Ectodermal cell (in vitro differentiated cells): Measurements from ENCODE around the gene MAOA.
"Not testable (repeated sequence)": the region's sequence is repeated elsewhere in the genome, so short reads cannot be mapped to it uniquely, and the experiment has no call there.

Source experiments
- H3K27ac ChIP-seq: 2 replicates; pipeline ENCODE4 v1.7.0; 2013; ENCODE audit warnings: mild to moderate bottlenecking, low read depth, low read length; ENCODE audit not compliant: insufficient read depth, poor library complexity, severe bottlenecking
- H3K27me3 ChIP-seq: 2 replicates; pipeline ENCODE4 v1.7.0; 2013; ENCODE audit warnings: mild to moderate bottlenecking, low read length; ENCODE audit not compliant: insufficient read depth, control insufficient read depth, poor library complexity, severe bottlenecking
- H3K36me3 ChIP-seq: one replicate; pipeline ENCODE4 v1.7.0; 2013; ENCODE audit warnings: low read length; ENCODE audit not compliant: control insufficient read depth, insufficient read depth
- H3K4me1 ChIP-seq: one replicate; pipeline ENCODE4 v1.7.0; 2013; ENCODE audit warnings: low read length; ENCODE audit not compliant: control insufficient read depth, insufficient read depth
- H3K4me3 ChIP-seq: 2 replicates; pipeline ENCODE4 v1.7.0; 2013; ENCODE audit warnings: low read depth, low read length, control low read depth; ENCODE audit not compliant: insufficient read depth
- H3K9me3 ChIP-seq: 2 replicates; pipeline ENCODE4 v1.7.0; 2013; ENCODE audit warnings: mild to moderate bottlenecking, low read length, moderate library complexity; ENCODE audit not compliant: control insufficient read depth
- WGBS, 2 experiments: methylation state at CpG; one replicate each; pipeline ENCODE4 v1.1.7; 2013; ENCODE audit warnings: missing lambda C conversion rate in 2 of 2; 5-methylcytosine and 5-hydroxymethylcytosine counted together

MAOA gene

GRCh38 chrX:43661521-43662240, 5.6 kb downstream of the MAOA start:
- H3K36me3 ChIP-seq = no peaks in the 10 kb centered on the region
- H3K27ac ChIP-seq = no peak overlapping the region
- H3K4me3 ChIP-seq = no peak overlapping the region
- no peaks in the 10 kb centered on the region for H3K27me3 ChIP-seq
- WGBS, 2 experiments = 88 to 96% methylated on average over 3 to 4 of the region's 4 CpGs
- no peaks in the 10 kb centered on the region for H3K4me1 ChIP-seq
- H3K9me3 ChIP-seq = no peaks in the 10 kb centered on the region

GRCh38 chrX:43663173-43663572, 7.1 kb downstream of the MAOA start:
- H3K4me1 ChIP-seq = no peaks in the 10 kb centered on the region
- no peaks in the 10 kb centered on the region for H3K9me3 ChIP-seq
- no peak overlapping the region for H3K4me3 ChIP-seq
- no peaks in the 10 kb centered on the region for H3K36me3 ChIP-seq
- H3K27me3 ChIP-seq = no peaks in the 10 kb centered on the region
- peak overlapping the region; percentile 8 for H3K27ac ChIP-seq
- 82 to 88% methylated on average over 1 of the region's 1 CpG for WGBS, 2 experiments

- H3K27ac ChIP-seq = no peak overlapping the region
- no peak overlapping the region for H3K4me3 ChIP-seq
- H3K27me3 ChIP-seq = no peaks in the 10 kb centered on the region
- WGBS, 2 experiments = 92 to 93% methylated on average over 3 of the region's 3 CpGs
- no peaks in the 10 kb centered on the region for H3K4me1 ChIP-seq
- no peaks in the 10 kb centered on the region for H3K9me3 ChIP-seq
- H3K36me3 ChIP-seq = no peaks in the 10 kb centered on the region
Observed at GRCh38 chrX:43664258-43664657, 8.2 kb downstream of the MAOA start.

DNA sequence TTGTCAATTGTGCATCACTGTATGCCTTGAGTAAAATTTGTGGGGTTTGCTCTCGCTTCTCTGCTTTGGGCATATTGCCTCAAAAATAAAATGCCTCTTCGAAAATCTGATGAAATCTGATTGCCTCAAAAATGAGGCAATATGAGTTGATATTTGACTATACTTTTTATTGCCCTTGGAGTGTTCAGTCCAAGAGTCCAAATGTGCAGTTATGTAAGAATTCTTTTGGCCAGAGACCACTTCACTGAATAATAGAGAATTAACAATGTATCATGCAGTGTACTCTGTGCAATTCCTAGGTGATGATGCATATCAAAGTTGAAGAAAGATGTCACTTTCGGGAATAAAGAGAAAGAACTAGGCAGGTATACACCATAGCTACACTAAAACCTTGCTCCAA, 8.6 kb downstream of the MAOA start:
- H3K4me3 ChIP-seq = no peak overlapping the region
- H3K4me1 ChIP-seq = no peaks in the 10 kb centered on the region
- no peaks in the 10 kb centered on the region for H3K9me3 ChIP-seq
- H3K27ac ChIP-seq = no peak overlapping the region
- H3K27me3 ChIP-seq = no peaks in the 10 kb centered on the region
- H3K36me3 ChIP-seq = no peaks in the 10 kb centered on the region
- WGBS, 2 experiments = 91 to 98% methylated on average over 3 of the region's 3 CpGs

DNA sequence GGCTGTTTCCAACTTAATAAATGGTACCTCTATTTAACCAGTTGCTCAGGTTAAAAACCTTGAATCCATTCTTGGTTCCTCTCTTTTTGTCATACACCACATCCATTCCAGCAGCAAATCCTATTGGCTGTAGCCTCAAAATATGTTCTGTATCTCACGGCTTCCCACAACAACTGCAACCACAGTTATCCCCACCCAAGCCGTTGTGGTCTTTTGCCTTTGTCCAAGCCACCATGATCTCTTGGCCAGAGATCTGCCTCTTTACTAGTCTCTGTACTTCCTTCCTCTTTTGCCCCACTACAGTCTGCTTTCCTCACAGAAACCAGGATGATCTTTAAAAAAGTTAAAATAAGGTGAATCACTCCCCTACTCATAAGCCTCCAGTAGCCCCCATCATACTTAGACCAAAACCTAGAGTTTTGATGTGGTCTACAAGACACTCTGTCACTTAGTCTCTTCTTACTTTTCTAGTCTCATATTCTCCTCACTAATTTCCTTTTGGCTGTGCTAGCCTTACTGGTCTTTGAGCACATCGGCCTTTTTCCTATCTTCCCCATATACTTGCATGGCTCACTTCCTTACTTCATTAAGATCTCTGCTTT, 10.3 kb downstream of the MAOA start:
- H3K27me3 ChIP-seq = no peaks in the 10 kb centered on the region
- H3K27ac ChIP-seq = no peak overlapping the region
- H3K36me3 ChIP-seq = no peaks in the 10 kb centered on the region
- no peak overlapping the region for H3K4me3 ChIP-seq
- H3K9me3 ChIP-seq = no peaks in the 10 kb centered on the region
- WGBS, 2 experiments = 90 to 97% methylated on average over 3 of the region's 3 CpGs
- H3K4me1 ChIP-seq = no peaks in the 10 kb centered on the region

- H3K9me3 ChIP-seq, H3K36me3 ChIP-seq, H3K4me1 ChIP-seq, H3K27ac ChIP-seq, H3K27me3 ChIP-seq, H3K4me3 ChIP-seq: not testable (repeated sequence)
- 85% methylated on average over 17 to 19 of the region's 19 CpGs for WGBS, 2 experiments
Observed at GRCh38 chrX:43675965-43676628, 20.0 kb downstream of the MAOA start.

- Histone ChIP-seq H3K4me1 (no peaks in the 10 kb centered on the region), H3K27me3 (no peaks in the 10 kb centered on the region), H3K9me3 (no peaks in the 10 kb centered on the region), H3K36me3 (no peaks in the 10 kb centered on the region), H3K27ac (peak overlapping the region; percentile 36), H3K4me3 (no peak overlapping the region)
Observed at GRCh38 chrX:43676971-43677572, 21.0 kb downstream of the MAOA start.

GRCh38 chrX:43677993-43678392, 21.9 kb downstream of the MAOA start:
- H3K4me1 ChIP-seq = no peaks in the 10 kb centered on the region
- H3K27me3 ChIP-seq = no peaks in the 10 kb centered on the region
- 86 to 100% methylated on average over 1 of the region's 2 CpGs for WGBS, 2 experiments
- no peaks in the 10 kb centered on the region for H3K36me3 ChIP-seq
- no peak overlapping the region for H3K27ac ChIP-seq
- no peak overlapping the region for H3K4me3 ChIP-seq
- no peaks in the 10 kb centered on the region for H3K9me3 ChIP-seq

DNA sequence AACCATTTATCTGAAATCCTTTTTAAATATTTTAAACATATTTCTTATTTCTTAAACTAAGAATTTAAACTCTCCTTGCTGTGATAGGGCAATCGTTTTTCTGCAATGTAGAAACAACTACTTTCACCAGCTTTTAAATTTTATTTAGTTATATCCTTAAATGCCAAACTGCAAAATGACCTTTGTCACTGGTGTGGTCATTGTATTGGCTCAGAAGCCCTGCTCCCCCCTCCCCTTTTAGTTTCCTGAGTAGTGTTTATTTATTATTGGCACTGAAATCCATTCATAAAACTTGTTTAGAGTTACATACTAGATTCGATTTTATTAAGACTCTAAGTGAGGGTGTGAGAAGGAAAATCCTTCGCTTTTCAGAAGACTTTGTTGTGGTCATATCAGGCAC, 23.0 kb downstream of the MAOA start:
- H3K27ac ChIP-seq = no peak overlapping the region
- H3K36me3 ChIP-seq = no peaks in the 10 kb centered on the region
- no peak overlapping the region for H3K4me3 ChIP-seq
- H3K27me3 ChIP-seq = no peaks in the 10 kb centered on the region
- no peaks in the 10 kb centered on the region for H3K4me1 ChIP-seq
- H3K9me3 ChIP-seq = no peaks in the 10 kb centered on the region
- 96 to 97% methylated on average over 2 to 3 of the region's 3 CpGs for WGBS, 2 experiments

DNA sequence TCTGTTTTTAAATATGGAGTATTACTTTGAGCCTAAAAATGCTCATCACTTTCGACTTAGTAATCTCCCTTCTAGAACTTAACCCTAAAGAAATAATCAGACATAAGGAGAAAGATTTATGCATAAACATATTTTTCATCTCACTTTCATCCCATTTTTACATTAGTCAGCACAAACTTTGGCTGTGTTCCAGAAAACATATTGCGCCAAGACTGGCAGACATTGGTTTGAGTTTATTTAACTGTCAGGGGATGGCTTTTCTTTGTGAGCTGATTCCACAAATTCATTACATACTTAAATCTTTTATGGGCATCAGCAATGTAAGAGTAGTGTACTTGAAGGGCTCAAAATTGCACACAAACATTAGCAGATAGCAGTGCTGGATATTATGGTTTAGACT, 23.7 kb downstream of the MAOA start:
- Histone ChIP-seq H3K4me3 (no peak overlapping the region), H3K27ac (no peak overlapping the region), H3K4me1 (no peaks in the 10 kb centered on the region), H3K9me3 (no peaks in the 10 kb centered on the region), H3K36me3 (no peaks in the 10 kb centered on the region), H3K27me3 (no peaks in the 10 kb centered on the region)
- 100% methylated on average over 1 of the region's 2 CpGs; no CpG with 5 or more reads in 1 of the 2 experiments for WGBS, 2 experiments
